PFSK-1 (cell line): ENCODE measurements around the gene NCOA1.

Source experiments
- FOXP2 ChIP-seq: optimal IDR thresholded peaks from 2 replicates; pipeline ENCODE3; 2011; ENCODE audit warnings: borderline replicate concordance, control low read depth, inconsistent platforms; ENCODE audit not compliant: insufficient read depth; ENCODE audit errors: extremely low read length, extremely low read depth
- POLR2AphosphoS5 ChIP-seq: IDR thresholded peaks from 2 replicates; pipeline ENCODE4 v1.6.1; 2012; ENCODE audit warnings: low read depth, mild to moderate bottlenecking, control low read depth, low read length, moderate library complexity
- SIN3A ChIP-seq: IDR thresholded peaks from 2 replicates; pipeline ENCODE4 v1.6.1; 2012; ENCODE audit warnings: mild to moderate bottlenecking, low read length, moderate library complexity, borderline replicate concordance; ENCODE audit not compliant: insufficient read depth
- TAF1 ChIP-seq: IDR thresholded peaks from 2 replicates; pipeline ENCODE4 v1.6.1; 2012; ENCODE audit warnings: low read length, control low read depth, borderline replicate concordance; ENCODE audit not compliant: insufficient read depth
- TF ChIP-seq, protein P1 (sequence below), 2 experiments: IDR thresholded peaks; 2 replicates each; pipeline versions ENCODE4 v1.6.1 to v1.8.0; 2011 to 2012; ENCODE audit warnings: low read depth in 2 of 2, low read length in 2 of 2, control low read depth in 1 of 2, inconsistent platforms in 1 of 2, mild to moderate bottlenecking in 1 of 2, moderate library complexity in 1 of 2; ENCODE audit not compliant: insufficient read depth in 1 of 2

Gene NCOA1

GRCh38 chr2:24459224-24460161 is 31.6 kb upstream of the NCOA1 start:
- TF ChIP-seq POLR2AphosphoS5 (no peak), TAF1 (no peak)

DNA sequence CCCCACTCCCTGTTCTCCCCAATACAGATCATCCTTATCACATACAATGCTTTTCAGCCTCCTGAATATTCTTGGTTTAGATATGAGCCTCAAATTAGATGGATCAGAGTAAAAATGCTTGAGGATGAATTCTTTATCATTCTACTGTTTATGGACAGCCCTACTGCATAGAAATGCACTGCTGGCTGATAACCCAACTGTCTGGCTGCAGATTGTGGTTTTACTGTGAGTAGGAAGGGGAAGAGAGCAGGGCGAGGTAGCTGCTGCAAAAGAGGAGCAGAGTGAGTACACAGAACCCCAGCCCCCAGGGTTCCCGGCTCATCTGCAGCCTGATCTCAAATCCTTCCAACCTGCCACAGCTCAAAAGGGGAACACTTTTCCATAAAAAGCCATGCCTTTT is 29.4 kb upstream of the NCOA1 start:
- TF ChIP-seq, protein P1, sequence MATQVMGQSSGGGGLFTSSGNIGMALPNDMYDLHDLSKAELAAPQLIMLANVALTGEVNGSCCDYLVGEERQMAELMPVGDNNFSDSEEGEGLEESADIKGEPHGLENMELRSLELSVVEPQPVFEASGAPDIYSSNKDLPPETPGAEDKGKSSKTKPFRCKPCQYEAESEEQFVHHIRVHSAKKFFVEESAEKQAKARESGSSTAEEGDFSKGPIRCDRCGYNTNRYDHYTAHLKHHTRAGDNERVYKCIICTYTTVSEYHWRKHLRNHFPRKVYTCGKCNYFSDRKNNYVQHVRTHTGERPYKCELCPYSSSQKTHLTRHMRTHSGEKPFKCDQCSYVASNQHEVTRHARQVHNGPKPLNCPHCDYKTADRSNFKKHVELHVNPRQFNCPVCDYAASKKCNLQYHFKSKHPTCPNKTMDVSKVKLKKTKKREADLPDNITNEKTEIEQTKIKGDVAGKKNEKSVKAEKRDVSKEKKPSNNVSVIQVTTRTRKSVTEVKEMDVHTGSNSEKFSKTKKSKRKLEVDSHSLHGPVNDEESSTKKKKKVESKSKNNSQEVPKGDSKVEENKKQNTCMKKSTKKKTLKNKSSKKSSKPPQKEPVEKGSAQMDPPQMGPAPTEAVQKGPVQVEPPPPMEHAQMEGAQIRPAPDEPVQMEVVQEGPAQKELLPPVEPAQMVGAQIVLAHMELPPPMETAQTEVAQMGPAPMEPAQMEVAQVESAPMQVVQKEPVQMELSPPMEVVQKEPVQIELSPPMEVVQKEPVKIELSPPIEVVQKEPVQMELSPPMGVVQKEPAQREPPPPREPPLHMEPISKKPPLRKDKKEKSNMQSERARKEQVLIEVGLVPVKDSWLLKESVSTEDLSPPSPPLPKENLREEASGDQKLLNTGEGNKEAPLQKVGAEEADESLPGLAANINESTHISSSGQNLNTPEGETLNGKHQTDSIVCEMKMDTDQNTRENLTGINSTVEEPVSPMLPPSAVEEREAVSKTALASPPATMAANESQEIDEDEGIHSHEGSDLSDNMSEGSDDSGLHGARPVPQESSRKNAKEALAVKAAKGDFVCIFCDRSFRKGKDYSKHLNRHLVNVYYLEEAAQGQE (IDR thresholded peaks at IDR 0.05; ENCODE audit: insufficient read depth in 1 of 2, low read depth in 2 of 2, low read length in 2 of 2) = no peak
- TF ChIP-seq FOXP2 = no peak

DNA sequence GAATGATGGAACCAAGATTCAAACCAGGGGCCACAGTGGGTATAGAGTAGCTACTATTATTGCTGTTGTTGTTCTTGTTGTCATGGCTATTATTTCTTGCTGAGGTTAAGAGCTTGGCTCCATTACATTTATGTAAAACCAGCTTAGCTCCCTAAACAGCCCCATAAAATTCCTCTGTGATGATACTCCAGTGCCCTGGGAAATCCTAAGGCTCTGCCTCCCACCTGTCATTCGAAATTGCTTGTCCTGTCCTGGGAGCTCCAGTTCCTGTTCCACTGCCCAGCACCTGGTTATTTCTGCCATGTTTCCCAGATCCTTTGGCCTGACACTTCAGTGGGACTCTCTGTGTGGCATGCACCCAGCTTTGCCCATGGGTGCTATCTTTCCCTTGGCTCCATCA is 27.8 kb upstream of the NCOA1 start:
- TF ChIP-seq, protein P1 (IDR thresholded peaks at IDR 0.05; ENCODE audit: insufficient read depth in 1 of 2, low read depth in 2 of 2, low read length in 2 of 2) = no peak
- TF ChIP-seq FOXP2 = no peak
- TF ChIP-seq POLR2AphosphoS5 = no peak
- no peak for TF ChIP-seq TAF1
- TF ChIP-seq SIN3A = no peak

GRCh38 chr2:24466871-24467870 is 23.9 kb upstream of the NCOA1 start:
- TF ChIP-seq TAF1 (no peak), SIN3A (no peak), POLR2AphosphoS5 (no peak), FOXP2 (no peak)
- TF ChIP-seq, protein P1 (IDR thresholded peaks at IDR 0.05; ENCODE audit: insufficient read depth in 1 of 2, low read depth in 2 of 2, low read length in 2 of 2) = no peak

GRCh38 chr2:24469148-24469650 is 21.9 kb upstream of the NCOA1 start:
- TF ChIP-seq TAF1 (no peak), SIN3A (no peak), POLR2AphosphoS5 (no peak)
- TF ChIP-seq, protein P1 (IDR thresholded peaks at IDR 0.05; ENCODE audit: insufficient read depth in 1 of 2, low read depth in 2 of 2, low read length in 2 of 2) = no peak
